Neuronal stem cell (in vitro differentiated cells): ENCODE data around the gene STUB1.
A peak's percentile ranks its signal among the peaks of the same experiment; 100 is the strongest.

Source experiments
- DNase-seq: peaks from one replicate; pipeline ENCODE4 v3.0.0-alpha.2; 2013; ENCODE audit warnings: low spot score
- H2AFZ ChIP-seq: one replicate; pipeline ENCODE4 v1.6.1; 2013; ENCODE audit warnings: mild to moderate bottlenecking, low read length, inconsistent platforms
- H2AK5ac ChIP-seq: 2 replicates; pipeline ENCODE4 v1.6.1; 2013; ENCODE audit warnings: low read depth, mild to moderate bottlenecking, inconsistent platforms, low read length, moderate library complexity, mixed read lengths
- H2BK120ac ChIP-seq: 2 replicates; pipeline ENCODE4 v1.6.1; 2013; ENCODE audit warnings: low read depth, mild to moderate bottlenecking, inconsistent platforms, low read length, moderate library complexity, mixed read lengths
- H2BK12ac ChIP-seq: one replicate; pipeline ENCODE4 v1.6.1; 2013; ENCODE audit warnings: low read length, inconsistent platforms
- H2BK15ac ChIP-seq: 2 replicates; pipeline ENCODE4 v1.6.1; 2013; ENCODE audit warnings: mild to moderate bottlenecking, low read length, inconsistent platforms, mixed read lengths
- H2BK5ac ChIP-seq: one replicate; pipeline ENCODE4 v1.6.1; 2013; ENCODE audit warnings: inconsistent platforms, mild to moderate bottlenecking, low read length, moderate library complexity
- H3K14ac ChIP-seq: one replicate; pipeline ENCODE4 v1.6.1; 2013; ENCODE audit warnings: low read length, inconsistent platforms
- H3K18ac ChIP-seq: 2 replicates; pipeline ENCODE4 v1.6.1; 2013; ENCODE audit warnings: low read length, inconsistent platforms
- H3K23ac ChIP-seq: 2 replicates; pipeline ENCODE4 v1.6.1; 2013; ENCODE audit warnings: low read depth, mild to moderate bottlenecking, mixed read lengths, low read length, inconsistent platforms; ENCODE audit not compliant: poor library complexity
- H3K27ac ChIP-seq: replicated peaks from 3 replicates; pipeline ENCODE4 v1.5.1; 2013; ENCODE audit warnings: low read length, inconsistent platforms
- H3K27me3 ChIP-seq, 3 experiments: 2 replicates each; pipeline ENCODE4 v1.6.1; 2013; ENCODE audit warnings: low read length in 3 of 3, mild to moderate bottlenecking in 2 of 3, inconsistent platforms in 1 of 3, low read depth in 1 of 3, mixed read lengths in 1 of 3, moderate library complexity in 1 of 3; ENCODE audit not compliant: control insufficient read depth in 3 of 3, insufficient read depth in 3 of 3
- H3K36me3 ChIP-seq, 2 donors: replicated peaks in 1 of 2; 2 replicates each; pipeline ENCODE4 v1.6.1; 2013; ENCODE audit warnings: low read length in 2 of 2; ENCODE audit not compliant: control insufficient read depth in 2 of 2, insufficient read depth in 2 of 2
- H3K4ac ChIP-seq: 2 replicates; pipeline ENCODE4 v1.6.1; 2013; ENCODE audit warnings: inconsistent platforms, mild to moderate bottlenecking, low read length, moderate library complexity
- H3K4me1 ChIP-seq, 2 donors: 1 replicate in 1 of 2; 2 replicates in 1 of 2; pipeline ENCODE4 v1.6.1; 2013; ENCODE audit warnings: low read length in 2 of 2, low read depth in 1 of 2; ENCODE audit not compliant: control insufficient read depth in 2 of 2, insufficient read depth in 1 of 2
- H3K4me2 ChIP-seq: one replicate; pipeline ENCODE4 v1.6.1; 2013; ENCODE audit warnings: mild to moderate bottlenecking, low read length, inconsistent platforms; ENCODE audit not compliant: insufficient read depth, poor library complexity, severe bottlenecking
- H3K4me3 ChIP-seq, 2 donors: 2 replicates each; pipeline ENCODE4 v1.5.1; 2013; ENCODE audit warnings: low read length in 2 of 2, mild to moderate bottlenecking in 2 of 2, inconsistent platforms in 1 of 2, moderate library complexity in 1 of 2
- H3K79me1 ChIP-seq: one replicate; pipeline ENCODE4 v1.6.1; 2013; ENCODE audit warnings: low read depth, mild to moderate bottlenecking, inconsistent platforms, low read length, moderate library complexity
- H3K9ac ChIP-seq: one replicate; pipeline ENCODE4 v1.6.1; 2013; ENCODE audit warnings: mild to moderate bottlenecking, low read depth, low read length, inconsistent platforms; ENCODE audit not compliant: poor library complexity
- H3K9me3 ChIP-seq, 2 donors: replicated peaks in 1 of 2; 2 replicates each; pipeline versions ENCODE3 to v1.6.1; 2013; ENCODE audit warnings: low read length in 2 of 2, mild to moderate bottlenecking in 2 of 2, inconsistent platforms in 1 of 2, low read depth in 1 of 2, mixed read lengths in 1 of 2, moderate library complexity in 1 of 2; ENCODE audit not compliant: control insufficient read depth in 2 of 2, insufficient read depth in 1 of 2
- H4K8ac ChIP-seq: one replicate; pipeline ENCODE4 v1.6.1; 2013; ENCODE audit warnings: low read depth, mild to moderate bottlenecking, inconsistent platforms, low read length, moderate library complexity
- H4K91ac ChIP-seq: one replicate; pipeline ENCODE4 v1.6.1; 2013; ENCODE audit warnings: low read length, low read depth, mild to moderate bottlenecking, inconsistent platforms; ENCODE audit not compliant: poor library complexity
- WGBS, 2 donors: extraction: QIAGEN DNeasy Blood & Tissue Kit; methylation state at CpG; one replicate each; pipeline ENCODE4 v1.1.7; 2013; ENCODE audit warnings: missing lambda C conversion rate in 2 of 2, mixed read lengths in 1 of 2; ENCODE audit not compliant: insufficient read length in 2 of 2, insufficient replicate concordance in 1 of 2; ENCODE audit errors: extremely low coverage in 2 of 2; 5-methylcytosine and 5-hydroxymethylcytosine counted together

STUB1 gene

GRCh38 chr16:644556-644955, 35.7 kb upstream of the STUB1 start:
- H3K9me3 ChIP-seq = no peaks in the 10 kb centered on the region
- no peak overlapping the region for H4K8ac ChIP-seq
- H2AFZ ChIP-seq = no peak overlapping the region
- H3K23ac ChIP-seq = no peak overlapping the region
- no peak overlapping the region for H2BK5ac ChIP-seq
- H3K18ac ChIP-seq = no peak overlapping the region
- H3K4me3 ChIP-seq = no peak overlapping the region
- H3K79me1 ChIP-seq = peaks cover 9% of the 10 kb centered on the region
- no peak overlapping the region for H2BK120ac ChIP-seq
- WGBS, 2 donors = no CpG with 5 or more reads among the region's 12 CpGs
- peaks cover 0 to 20% (median 11%) of the 10 kb centered on the region in 3 experiments for H3K27me3 ChIP-seq
- no peak overlapping the region for H3K9ac ChIP-seq
- peak overlapping the region; percentile 56 for H2AK5ac ChIP-seq
- no peak overlapping the region for H3K4ac ChIP-seq
- no peak overlapping the region for H3K14ac ChIP-seq
- no peak overlapping the region for H3K27ac ChIP-seq
- no peak overlapping the region for H2BK15ac ChIP-seq
- H2BK12ac ChIP-seq = no peak overlapping the region
- no peak for DNase-seq
- H3K4me2 ChIP-seq = no peak overlapping the region
- peaks cover 9 to 14% of the 10 kb centered on the region in 2 donors for H3K4me1 ChIP-seq
- no peak overlapping the region for H4K91ac ChIP-seq
- H3K36me3 ChIP-seq = no peaks in the 10 kb centered on the region

- WGBS, 2 donors = no CpG with 5 or more reads among the region's 32 CpGs
- Histone ChIP-seq H3K14ac (no peak overlapping the region), H3K4ac (no peak overlapping the region), H3K4me3 (no peak overlapping the region), H3K23ac (peak overlapping the region; percentile 55), H3K27ac (no peak overlapping the region), H3K27me3 (peaks cover 0 to 20% (median 11%) of the 10 kb centered on the region in 3 experiments), H3K9me3 (no peaks in the 10 kb centered on the region), H2BK120ac (no peak overlapping the region), H2AK5ac (peak overlapping the region; percentile 70), H4K8ac (no peak overlapping the region), H3K4me1 (peaks cover 13 to 16% of the 10 kb centered on the region in 2 donors), H3K79me1 (peaks cover 12% of the 10 kb centered on the region), H2BK5ac (no peak overlapping the region), H3K4me2 (no peak overlapping the region), H2BK12ac (peak overlapping the region; percentile 22), H4K91ac (no peak overlapping the region), H3K9ac (peak overlapping the region; percentile 63), H3K18ac (no peak overlapping the region), H2AFZ (no peak overlapping the region), H2BK15ac (no peak overlapping the region), H3K36me3 (peaks cover 0 to 5% of the 10 kb centered on the region in 2 donors)
- DNase-seq = no peak
Measured at GRCh38 chr16:645852-646678, 34.1 kb upstream of the STUB1 start.

DNA sequence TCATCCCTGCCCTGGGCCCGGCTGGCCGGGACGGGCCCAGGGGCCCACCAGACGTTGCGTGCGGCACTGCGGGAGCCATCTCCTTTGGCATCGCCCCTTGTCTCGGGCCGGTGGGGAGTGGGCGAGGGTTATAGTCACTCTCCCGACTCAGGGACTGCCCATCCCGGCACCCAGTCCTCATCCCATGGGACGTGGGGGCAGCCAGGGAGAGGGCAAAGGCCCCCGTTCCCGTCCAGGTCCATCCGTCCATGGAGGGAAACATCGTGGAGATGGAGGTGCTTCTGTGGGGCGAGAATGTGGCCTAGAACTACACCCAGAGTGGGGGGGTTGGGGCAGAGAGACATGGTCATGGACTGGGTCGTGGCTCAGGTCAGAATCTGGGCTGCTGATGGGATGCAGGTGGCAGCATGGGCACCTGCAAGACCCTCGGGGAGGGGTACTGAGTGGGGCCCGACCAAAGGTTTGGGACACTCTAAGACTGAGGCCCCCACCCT, 33.5 kb upstream of the STUB1 start:
- H3K4ac ChIP-seq = peak overlapping the region; percentile 23
- DNase-seq = no peak
- peak overlapping the region; percentile 55 for H3K23ac ChIP-seq
- H3K79me1 ChIP-seq = peaks cover 12% of the 10 kb centered on the region
- peaks cover 13 to 16% of the 10 kb centered on the region in 2 donors for H3K4me1 ChIP-seq
- H2BK12ac ChIP-seq = peak overlapping the region; percentile 22
- H3K27ac ChIP-seq = no peak overlapping the region
- peak overlapping the region; percentile 53 for H2BK5ac ChIP-seq
- H3K14ac ChIP-seq = peak overlapping the region; percentile 21
- H2AK5ac ChIP-seq = no peak overlapping the region
- H4K91ac ChIP-seq = no peak overlapping the region
- no peak overlapping the region for H4K8ac ChIP-seq
- WGBS, 2 donors = no CpG with 5 or more reads among the region's 22 CpGs
- H2AFZ ChIP-seq = no peak overlapping the region
- H3K9ac ChIP-seq = peak overlapping the region; percentile 63
- no peaks in the 10 kb centered on the region for H3K9me3 ChIP-seq
- H3K27me3 ChIP-seq = peaks cover 0 to 19% (median 11%) of the 10 kb centered on the region in 3 experiments
- H3K36me3 ChIP-seq = peaks cover 0 to 10% of the 10 kb centered on the region in 2 donors
- H3K18ac ChIP-seq = no peak overlapping the region
- no peak overlapping the region for H3K4me2 ChIP-seq
- no peak overlapping the region for H2BK120ac ChIP-seq
- H3K4me3 ChIP-seq = no peak overlapping the region
- H2BK15ac ChIP-seq = no peak overlapping the region

GRCh38 chr16:647173-647902, 32.9 kb upstream of the STUB1 start:
- H3K4me2 ChIP-seq = no peak overlapping the region
- H3K4ac ChIP-seq = no peak overlapping the region
- no peak overlapping the region for H3K14ac ChIP-seq
- H3K27ac ChIP-seq = no peak overlapping the region
- H2AK5ac ChIP-seq = peak overlapping the region; percentile 79
- WGBS, 2 donors = no CpG with 5 or more reads among the region's 25 CpGs
- H2AFZ ChIP-seq = no peak overlapping the region
- H4K8ac ChIP-seq = peak overlapping the region; percentile 43
- peak overlapping the region; percentile 63 for H3K9ac ChIP-seq
- H3K4me3 ChIP-seq = peak overlapping the region in 1 of 2 donors; percentile 80
- no peak overlapping the region for H2BK12ac ChIP-seq
- no peak overlapping the region for H2BK15ac ChIP-seq
- peaks cover 12 to 16% of the 10 kb centered on the region in 2 donors for H3K4me1 ChIP-seq
- peaks cover 12% of the 10 kb centered on the region for H3K79me1 ChIP-seq
- peaks cover 0 to 13% (median 7%) of the 10 kb centered on the region in 3 experiments for H3K27me3 ChIP-seq
- H3K9me3 ChIP-seq = no peaks in the 10 kb centered on the region
- DNase-seq = no peak
- H2BK5ac ChIP-seq = peak overlapping the region; percentile 53
- peak overlapping the region; percentile 73 for H3K23ac ChIP-seq
- H3K18ac ChIP-seq = peak overlapping the region; percentile 17
- H3K36me3 ChIP-seq = peaks cover 0 to 14% of the 10 kb centered on the region in 2 donors
- no peak overlapping the region for H2BK120ac ChIP-seq
- no peak overlapping the region for H4K91ac ChIP-seq
